MM.1S (cell line): ENCODE measurements around the gene ZFAND6.

Experiments used
- DNase-seq: peaks from one replicate; pipeline ENCODE4 v3.0.0-alpha.2; 2015
- H2AFZ ChIP-seq: fragments of 300-600 bp; sonication (generic); 2 replicates; pipeline ENCODE4 v1.6.0; 2016; ENCODE audit warnings: antibody characterized with exemption, low read length
- H3F3A ChIP-seq: fragments of 300-600 bp; sonication (generic); 2 replicates; pipeline ENCODE4 v1.6.1; 2016; ENCODE audit warnings: mild to moderate bottlenecking, antibody characterized with exemption, low read length, moderate library complexity, mixed read lengths; ENCODE audit not compliant: insufficient read depth
- H3K27ac ChIP-seq: fragments of 300-600 bp; sonication (generic); 2 replicates; pipeline ENCODE4 v1.5.1; 2016; ENCODE audit warnings: mild to moderate bottlenecking, low read length
- H3K27me3 ChIP-seq: fragments of 300-600 bp; sonication (generic); replicated peaks from 2 replicates; pipeline ENCODE4 v1.6.0; 2016; ENCODE audit warnings: low read length; ENCODE audit not compliant: insufficient read depth
- H3K36me3 ChIP-seq: fragments of 300-600 bp; sonication (generic); replicated peaks from 2 replicates; pipeline ENCODE4 v1.6.1; 2016; ENCODE audit warnings: mild to moderate bottlenecking, low read length, mixed read lengths; ENCODE audit not compliant: insufficient read depth
- H3K4me1 ChIP-seq: fragments of 300-600 bp; sonication (generic); 2 replicates; pipeline ENCODE4 v1.6.1; 2016; ENCODE audit warnings: low read length, mixed read lengths
- H3K4me2 ChIP-seq: fragments of 300-600 bp; sonication (generic); 2 replicates; pipeline ENCODE4 v1.6.0; 2016; ENCODE audit warnings: low read depth, low read length
- H3K4me3 ChIP-seq: fragments of 300-600 bp; sonication (generic); 2 replicates; pipeline ENCODE4 v1.5.1; 2016; ENCODE audit warnings: low read length, mixed read lengths
- H3K79me2 ChIP-seq: fragments of 300-600 bp; sonication (generic); 2 replicates; pipeline ENCODE4 v1.6.1; 2016; ENCODE audit warnings: mixed run types, low read length, mixed read lengths
- H3K9ac ChIP-seq: fragments of 300-600 bp; sonication (generic); 2 replicates; pipeline ENCODE4 v1.6.1; 2016; ENCODE audit warnings: low read length, mixed read lengths
- H3K9me2 ChIP-seq: fragments of 300-600 bp; sonication (generic); replicated peaks from 2 replicates; pipeline ENCODE4 v1.6.1; 2016; ENCODE audit warnings: mild to moderate bottlenecking, low read length, mixed read lengths; ENCODE audit not compliant: insufficient read depth
- H3K9me3 ChIP-seq: fragments of 300-600 bp; sonication (generic); replicated peaks from 2 replicates; pipeline ENCODE4 v1.6.1; 2016; ENCODE audit warnings: mild to moderate bottlenecking, low read length, mixed read lengths; ENCODE audit not compliant: insufficient read depth
- H4K20me1 ChIP-seq: fragments of 300-600 bp; sonication (generic); 2 replicates; pipeline ENCODE4 v1.6.1; 2016; ENCODE audit warnings: mild to moderate bottlenecking, low read length, moderate library complexity, mixed read lengths; ENCODE audit not compliant: insufficient read depth
- EZH2 ChIP-seq: fragments of 300-600 bp; sonication (generic); optimal IDR thresholded peaks from 2 replicates; pipeline ENCODE3; 2017; ENCODE audit warnings: low read depth, mild to moderate bottlenecking, antibody characterized with exemption, low read length, mixed read lengths
- EZH2phosphoT487 ChIP-seq: fragments of 300-600 bp; sonication (generic); IDR thresholded peaks from 2 replicates; pipeline ENCODE4 v1.6.1; 2018; ENCODE audit warnings: antibody characterized with exemption, low read length
- TF ChIP-seq, protein P1 (sequence below): fragments of 300-600 bp; sonication (generic); IDR thresholded peaks from 2 replicates; pipeline ENCODE4 v1.5.1; 2016; ENCODE audit warnings: antibody characterized with exemption, low read length, mixed read lengths

Gene ZFAND6

DNA sequence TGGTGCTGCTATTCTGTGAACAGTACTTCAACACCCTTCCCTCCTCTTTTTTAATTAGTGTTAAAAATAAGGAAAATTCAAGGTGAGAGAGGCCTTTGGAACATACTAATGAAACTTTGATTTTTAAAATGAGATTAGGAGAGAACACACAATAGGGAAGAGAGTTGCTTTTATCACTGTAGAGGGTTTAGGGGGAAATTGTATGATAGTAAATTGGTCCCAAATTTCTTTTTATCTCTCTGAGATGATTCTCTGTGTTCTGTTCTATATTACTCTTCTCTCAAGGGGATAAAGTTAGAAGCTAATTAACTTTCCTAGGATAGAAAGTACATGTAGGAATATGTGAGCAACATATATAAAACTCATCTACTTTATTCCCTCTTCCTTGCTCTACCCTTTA lies 40.8 kb downstream of the ZFAND6 start:
- no peaks in the 10 kb centered on the region for H3K9me3 ChIP-seq
- H3K27ac ChIP-seq, result no peak overlapping the region
- no peaks in the 10 kb centered on the region for H4K20me1 ChIP-seq
- H3K4me1 ChIP-seq, result peaks cover 8% of the 10 kb centered on the region; the same call in 1 of the 2 replicates
- no peaks in the 10 kb centered on the region for H3K36me3 ChIP-seq
- H3K27me3 ChIP-seq, result no peaks in the 10 kb centered on the region
- no peak overlapping the region for H3K4me2 ChIP-seq
- TF ChIP-seq EZH2 (no peak), EZH2phosphoT487 (no peak)
- TF ChIP-seq, protein P1, sequence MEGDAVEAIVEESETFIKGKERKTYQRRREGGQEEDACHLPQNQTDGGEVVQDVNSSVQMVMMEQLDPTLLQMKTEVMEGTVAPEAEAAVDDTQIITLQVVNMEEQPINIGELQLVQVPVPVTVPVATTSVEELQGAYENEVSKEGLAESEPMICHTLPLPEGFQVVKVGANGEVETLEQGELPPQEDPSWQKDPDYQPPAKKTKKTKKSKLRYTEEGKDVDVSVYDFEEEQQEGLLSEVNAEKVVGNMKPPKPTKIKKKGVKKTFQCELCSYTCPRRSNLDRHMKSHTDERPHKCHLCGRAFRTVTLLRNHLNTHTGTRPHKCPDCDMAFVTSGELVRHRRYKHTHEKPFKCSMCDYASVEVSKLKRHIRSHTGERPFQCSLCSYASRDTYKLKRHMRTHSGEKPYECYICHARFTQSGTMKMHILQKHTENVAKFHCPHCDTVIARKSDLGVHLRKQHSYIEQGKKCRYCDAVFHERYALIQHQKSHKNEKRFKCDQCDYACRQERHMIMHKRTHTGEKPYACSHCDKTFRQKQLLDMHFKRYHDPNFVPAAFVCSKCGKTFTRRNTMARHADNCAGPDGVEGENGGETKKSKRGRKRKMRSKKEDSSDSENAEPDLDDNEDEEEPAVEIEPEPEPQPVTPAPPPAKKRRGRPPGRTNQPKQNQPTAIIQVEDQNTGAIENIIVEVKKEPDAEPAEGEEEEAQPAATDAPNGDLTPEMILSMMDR, result no peak
- no peaks in the 10 kb centered on the region for H3K9me2 ChIP-seq
- H3K9ac ChIP-seq, result no peak overlapping the region
- no peak for DNase-seq
- no peak overlapping the region for H2AFZ ChIP-seq
- no peaks in the 10 kb centered on the region for H3F3A ChIP-seq
- peaks cover 56% of the 10 kb centered on the region for H3K79me2 ChIP-seq
- H3K4me3 ChIP-seq, result no peak overlapping the region

DNA sequence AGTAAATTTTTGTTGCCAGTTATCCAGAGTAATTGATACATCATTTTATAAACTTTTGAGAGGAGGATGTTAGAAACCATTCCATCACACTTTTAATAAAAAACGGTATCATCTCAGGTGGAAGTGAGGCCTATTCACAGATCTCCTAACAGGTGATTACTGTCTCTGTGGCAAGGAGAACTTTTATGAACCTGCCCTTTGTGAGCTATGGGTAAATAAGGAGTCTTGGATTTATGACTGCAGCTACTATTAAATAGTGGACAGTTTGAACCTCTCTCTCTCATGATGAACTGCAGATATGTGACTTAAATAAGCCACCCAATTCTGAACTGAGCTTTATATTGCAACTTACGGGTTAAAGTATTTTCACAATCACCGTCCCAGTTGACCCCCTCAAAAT lies 45.7 kb downstream of the ZFAND6 start:
- H3K9me3 ChIP-seq, result no peaks in the 10 kb centered on the region
- H4K20me1 ChIP-seq, result no peaks in the 10 kb centered on the region
- TF ChIP-seq EZH2, result no peak
- TF ChIP-seq, protein P1, result no peak
- no peak overlapping the region for H3K27ac ChIP-seq
- H3K27me3 ChIP-seq, result no peaks in the 10 kb centered on the region
- no peak overlapping the region for H3K4me3 ChIP-seq
- no peaks in the 10 kb centered on the region for H3K36me3 ChIP-seq
- no peak overlapping the region for H3K9ac ChIP-seq
- no peaks in the 10 kb centered on the region for H3K4me1 ChIP-seq
- H3K4me2 ChIP-seq, result no peak overlapping the region
- no peaks in the 10 kb centered on the region for H3K9me2 ChIP-seq
- peaks cover 30% of the 10 kb centered on the region for H3K79me2 ChIP-seq
- DNase-seq, result no peak
- no peaks in the 10 kb centered on the region for H3F3A ChIP-seq
- no peak overlapping the region for H2AFZ ChIP-seq

DNA sequence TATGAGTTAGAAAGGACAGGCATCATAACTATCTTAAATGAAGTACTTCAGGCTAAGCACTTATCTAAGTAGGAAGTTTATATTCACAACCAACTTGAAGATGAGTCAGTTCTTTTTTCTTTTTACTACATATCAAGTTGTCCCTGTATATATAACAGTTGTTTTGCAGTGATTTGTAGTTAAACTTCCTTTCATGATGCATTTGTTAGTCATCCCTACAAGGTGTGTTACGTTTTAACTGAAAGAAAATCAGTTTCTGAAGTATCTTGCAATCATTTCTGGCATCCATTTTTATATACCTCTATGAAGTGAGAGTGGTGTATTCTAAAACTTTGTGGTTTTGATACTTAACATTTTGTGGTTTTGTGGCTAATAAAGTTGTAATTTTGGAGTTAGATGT lies 46.1 kb downstream of the ZFAND6 start:
- Histone ChIP-seq H3K36me3 (no peaks in the 10 kb centered on the region), H3K4me1 (no peaks in the 10 kb centered on the region), H2AFZ (no peak overlapping the region), H3K9me3 (no peaks in the 10 kb centered on the region), H4K20me1 (no peaks in the 10 kb centered on the region), H3K4me3 (no peak overlapping the region), H3K27ac (no peak overlapping the region), H3K9ac (no peak overlapping the region), H3F3A (no peaks in the 10 kb centered on the region), H3K27me3 (no peaks in the 10 kb centered on the region), H3K79me2 (peaks cover 28% of the 10 kb centered on the region), H3K4me2 (no peak overlapping the region), H3K9me2 (no peaks in the 10 kb centered on the region)
- no peak for TF ChIP-seq EZH2phosphoT487
- TF ChIP-seq EZH2, result no peak
- TF ChIP-seq, protein P1, result no peak
- DNase-seq, result no peak

DNA sequence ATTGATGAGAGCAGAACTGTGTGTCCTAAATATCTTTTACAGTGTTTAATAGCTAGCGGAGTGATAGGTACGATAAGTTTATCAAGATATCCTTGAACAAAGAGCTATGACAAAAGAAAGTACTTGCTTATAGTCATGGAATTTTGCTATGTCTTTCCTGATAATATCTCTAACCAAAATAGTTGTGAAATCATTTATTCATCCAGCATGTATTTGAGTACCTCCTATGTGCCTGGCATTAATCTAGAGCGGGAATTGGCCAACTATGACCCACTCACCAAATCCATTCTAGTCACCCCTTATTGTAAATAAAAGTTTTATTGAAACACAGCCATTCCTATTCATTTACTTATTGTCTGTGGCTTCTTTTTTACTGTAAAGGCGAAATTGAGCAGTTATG lies 46.6 kb downstream of the ZFAND6 start:
- no peak overlapping the region for H3K4me3 ChIP-seq
- no peak overlapping the region for H3K27ac ChIP-seq
- H3F3A ChIP-seq, result no peaks in the 10 kb centered on the region
- peaks cover 28% of the 10 kb centered on the region for H3K79me2 ChIP-seq
- H3K9ac ChIP-seq, result no peak overlapping the region
- DNase-seq, result no peak
- no peaks in the 10 kb centered on the region for H3K27me3 ChIP-seq
- no peaks in the 10 kb centered on the region for H3K4me1 ChIP-seq
- H3K36me3 ChIP-seq, result no peaks in the 10 kb centered on the region
- TF ChIP-seq, protein P1, result no peak
- TF ChIP-seq EZH2phosphoT487, result no peak
- no peak for TF ChIP-seq EZH2
- no peaks in the 10 kb centered on the region for H4K20me1 ChIP-seq
- no peak overlapping the region for H3K4me2 ChIP-seq
- no peak overlapping the region for H2AFZ ChIP-seq
- H3K9me2 ChIP-seq, result no peaks in the 10 kb centered on the region
- H3K9me3 ChIP-seq, result no peaks in the 10 kb centered on the region
